GM18505 (cell line): ENCODE results near the gene S100B.
A peak's percentile ranks its signal among the peaks of the same experiment; 100 is the strongest.

Experiments used
- ATAC-seq: cut with Tn5 transposase; IDR thresholded peaks from one replicate; pipeline ENCODE4 v1.9.1; 2021; ENCODE audit not compliant: unreplicated experiment
- POLR2A ChIP-seq: IDR thresholded peaks from 4 replicates; pipeline ENCODE4 v1.6.1; 2011; ENCODE audit warnings: borderline replicate concordance; ENCODE audit not compliant: insufficient read depth, insufficient read length; ENCODE audit errors: extremely low read depth

The S100B gene

DNA sequence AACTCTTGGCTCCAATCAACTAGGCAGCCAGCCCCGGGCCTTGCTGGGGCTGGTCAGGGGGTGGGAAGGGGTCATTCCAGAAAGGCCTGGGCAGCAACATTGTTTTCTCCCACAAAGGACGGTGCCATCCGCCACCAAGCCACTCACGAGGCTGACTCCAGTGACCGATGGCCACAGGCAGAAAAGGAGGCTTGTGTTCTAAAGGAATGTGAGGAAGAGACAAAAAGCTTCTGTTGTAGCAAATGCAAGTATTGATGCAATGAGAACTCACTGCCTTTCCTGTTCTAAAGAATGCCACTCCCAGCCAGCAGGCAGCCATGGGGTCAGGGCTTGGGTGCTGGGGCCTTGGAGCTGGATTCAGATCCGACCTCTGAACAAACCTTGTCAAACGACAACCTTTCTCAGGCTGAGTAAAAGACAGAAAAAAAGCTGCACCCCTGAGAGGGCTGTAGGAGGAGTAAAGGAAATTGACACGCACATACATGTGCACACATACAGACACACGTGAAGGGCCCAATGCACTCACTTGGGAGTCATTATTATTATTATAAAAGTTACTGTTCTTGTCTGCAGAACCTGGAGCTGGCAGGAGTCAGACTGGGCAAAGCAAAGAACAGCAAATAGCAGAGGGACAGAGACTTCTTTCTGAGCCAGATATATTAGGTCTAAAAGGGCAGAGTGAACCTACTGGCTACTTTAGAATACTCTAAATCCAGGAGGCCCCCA is 16.7 kb upstream of the S100B start:
- ATAC-seq: no peak
- no peak for TF ChIP-seq POLR2A

- no peak for ATAC-seq
- no peak for TF ChIP-seq POLR2A
Measured at GRCh38 chr21:46620846-46621245, 16.0 kb upstream of the S100B start.

DNA sequence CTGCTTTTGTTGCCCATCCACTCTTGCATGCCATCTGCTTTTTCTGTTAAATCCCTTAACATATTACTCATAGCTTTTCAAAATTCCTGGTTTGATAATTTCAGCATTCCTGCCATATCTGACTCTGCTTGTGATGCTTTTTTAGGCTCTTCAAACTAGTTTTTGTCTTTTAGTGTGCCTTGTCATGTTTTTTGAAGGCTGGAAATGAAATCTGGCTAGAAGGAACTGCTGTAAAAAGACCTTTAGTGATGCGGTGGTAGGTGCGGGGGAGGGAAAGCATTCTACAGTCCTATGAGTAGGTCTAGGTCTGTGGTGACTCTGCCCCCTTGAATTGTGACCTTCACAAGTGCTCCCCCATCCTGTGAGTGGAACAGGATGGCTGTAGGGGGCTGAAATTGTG is 15.0 kb upstream of the S100B start:
- no peak for TF ChIP-seq POLR2A
- no peak for ATAC-seq

GRCh38 chr21:46618738-46619379 is 14.0 kb upstream of the S100B start:
- TF ChIP-seq POLR2A: no peak
- ATAC-seq: no peak

GRCh38 chr21:46617267-46618051 is 12.6 kb upstream of the S100B start:
- no peak for TF ChIP-seq POLR2A
- no peak for ATAC-seq

- TF ChIP-seq POLR2A: no peak
- ATAC-seq: no peak
Measured at GRCh38 chr21:46616656-46617055, 11.8 kb upstream of the S100B start.

GRCh38 chr21:46616050-46616449 is 11.2 kb upstream of the S100B start:
- TF ChIP-seq POLR2A: no peak
- ATAC-seq: no peak

- no peak for TF ChIP-seq POLR2A
- ATAC-seq: no peak
Measured at GRCh38 chr21:46613391-46613790, 8.5 kb upstream of the S100B start.

DNA sequence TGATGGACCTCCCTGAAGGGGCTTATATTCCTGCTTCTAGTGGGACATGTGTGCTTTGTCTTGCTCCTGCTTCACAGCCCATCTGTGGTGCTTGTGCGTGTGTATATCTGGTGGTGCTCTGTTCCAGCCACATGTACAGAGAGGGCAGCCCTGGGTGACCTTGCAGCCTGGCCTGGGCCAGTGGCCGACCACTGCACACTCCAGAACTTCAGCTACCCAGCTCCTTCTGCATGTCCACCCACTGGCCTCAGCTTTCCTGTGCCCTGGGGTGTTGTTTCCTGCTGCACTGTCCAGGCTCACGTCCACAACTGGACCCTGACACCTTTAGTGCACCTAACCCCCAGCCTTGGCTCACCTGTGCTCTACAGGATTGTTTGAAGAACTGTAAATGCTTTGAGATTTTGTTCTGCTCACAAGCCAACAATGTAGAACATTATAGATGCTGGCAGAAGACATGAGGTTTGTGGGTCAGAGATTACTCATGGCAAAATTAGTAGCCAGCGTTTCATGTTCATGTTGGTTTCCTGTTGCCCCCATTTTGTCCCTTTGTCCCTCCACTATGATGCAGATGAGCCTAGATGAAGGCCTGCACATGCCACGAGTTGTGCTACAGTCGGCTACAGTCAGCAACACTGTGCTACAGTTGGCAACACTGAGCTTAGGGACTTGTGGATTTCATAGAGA is 5.3 kb upstream of the S100B start:
- ATAC-seq: no peak
- TF ChIP-seq POLR2A: no peak

GRCh38 chr21:46608672-46609111 is 3.8 kb upstream of the S100B start:
- TF ChIP-seq POLR2A: peak; percentile 19
- peak; percentile 52 for ATAC-seq

- no peak for TF ChIP-seq POLR2A
- no peak for ATAC-seq
Measured at GRCh38 chr21:46607636-46608035, 2.8 kb upstream of the S100B start.

DNA sequence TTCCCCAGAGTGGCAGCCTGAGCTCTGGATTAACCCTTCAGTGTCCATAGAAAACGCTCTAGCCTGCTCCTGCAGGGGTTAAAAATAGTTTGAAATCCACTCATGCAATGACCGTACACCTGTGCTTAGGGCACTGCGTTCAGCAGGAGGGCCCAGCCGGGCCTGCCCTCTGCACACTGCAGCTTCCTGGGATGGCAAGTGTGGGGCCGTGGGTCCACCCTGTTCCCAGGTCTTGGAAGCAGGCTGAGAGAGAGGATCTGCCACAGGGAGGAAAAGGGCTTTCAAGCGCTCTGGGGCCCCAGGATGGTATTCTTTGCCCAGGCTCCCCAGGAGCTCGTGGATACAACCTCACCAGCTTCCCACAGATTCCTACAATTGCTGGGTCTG is 1.5 kb upstream of the S100B start:
- TF ChIP-seq POLR2A: no peak
- ATAC-seq: peak; percentile 10

DNA sequence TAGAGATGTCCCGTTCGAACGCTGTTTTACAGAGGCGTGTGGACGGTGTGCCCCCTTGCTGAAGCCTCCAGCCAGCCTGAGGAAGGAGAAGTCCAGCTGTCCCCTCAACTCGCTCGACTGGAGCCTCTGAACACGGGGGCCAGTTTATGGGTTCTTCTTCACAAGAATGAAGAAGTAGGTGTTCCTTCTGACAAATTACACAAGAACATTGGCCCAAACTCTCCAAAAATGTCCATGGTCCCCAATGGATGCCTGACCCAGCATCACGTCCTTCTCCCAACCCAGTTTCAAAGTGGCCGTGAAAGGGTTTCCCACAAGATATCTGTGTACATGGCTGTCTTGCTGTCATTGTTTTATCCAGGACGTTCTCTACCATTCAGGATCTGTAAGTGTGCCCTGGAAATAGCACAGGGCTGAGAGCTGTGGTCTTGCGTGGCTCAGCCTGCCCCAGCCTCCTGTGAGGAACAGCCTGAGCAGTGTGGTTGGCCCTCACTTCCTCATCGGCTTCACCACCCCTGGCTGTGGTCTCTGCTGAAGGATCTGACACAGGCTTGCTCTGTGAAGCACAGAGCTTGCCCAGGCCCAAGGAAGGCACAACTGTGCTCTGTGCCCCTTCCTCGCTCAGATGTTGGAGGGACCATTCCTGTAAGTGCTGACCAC is 1.0 kb upstream of the S100B start:
- ATAC-seq: peak; percentile 64
- TF ChIP-seq POLR2A: no peak
